Fibroblast of skin of right quadriceps (primary cell): ENCODE results near the gene C11orf97.
"Not testable (repeated sequence)": the region's sequence is repeated elsewhere in the genome, so short reads cannot be mapped to it uniquely, and the experiment has no call there.

Experiments used
- DNase-seq: peaks from one replicate; pipeline ENCODE4 v3.0.0-alpha.2; 2013

Gene C11orf97

DNA sequence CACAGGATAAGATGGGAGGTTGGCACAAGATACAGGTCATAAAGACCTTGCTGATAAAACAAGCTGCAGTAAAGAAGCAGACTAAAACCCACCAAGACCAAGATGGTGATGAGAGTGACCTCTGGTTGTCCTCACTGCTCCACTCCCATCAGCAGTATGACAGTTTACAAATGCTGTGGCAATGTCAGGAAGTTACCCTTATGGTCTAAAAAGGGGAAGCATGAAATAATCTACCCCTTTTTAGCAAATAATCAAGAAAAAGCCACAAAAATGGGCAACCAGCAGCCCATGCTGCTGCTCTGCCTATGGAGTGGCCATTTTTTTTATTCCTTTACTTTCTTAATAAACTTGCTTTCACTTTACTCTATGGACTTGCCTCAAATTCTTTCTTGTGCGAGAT lies 46.2 kb downstream of the C11orf97 start:
- DNase-seq = no peak

DNA sequence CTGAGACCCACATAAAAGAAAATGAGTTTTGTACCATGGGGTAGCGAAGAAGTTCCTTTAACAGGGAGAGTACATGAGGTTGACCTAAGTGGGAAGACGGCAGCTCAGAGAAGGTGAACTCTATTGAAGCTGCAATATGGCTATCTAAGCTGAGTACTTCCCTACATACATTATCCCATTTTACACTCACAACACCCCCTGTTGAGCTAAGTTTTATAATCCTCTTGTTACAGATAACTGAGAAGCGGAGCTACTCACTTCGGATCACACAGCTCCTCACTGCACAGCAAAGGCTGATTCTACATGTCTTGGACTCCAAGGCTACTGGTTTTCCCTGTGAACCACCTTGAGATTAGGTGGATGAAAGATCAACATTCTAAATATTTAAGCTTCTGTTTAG lies 46.7 kb downstream of the C11orf97 start:
- no peak for DNase-seq

DNA sequence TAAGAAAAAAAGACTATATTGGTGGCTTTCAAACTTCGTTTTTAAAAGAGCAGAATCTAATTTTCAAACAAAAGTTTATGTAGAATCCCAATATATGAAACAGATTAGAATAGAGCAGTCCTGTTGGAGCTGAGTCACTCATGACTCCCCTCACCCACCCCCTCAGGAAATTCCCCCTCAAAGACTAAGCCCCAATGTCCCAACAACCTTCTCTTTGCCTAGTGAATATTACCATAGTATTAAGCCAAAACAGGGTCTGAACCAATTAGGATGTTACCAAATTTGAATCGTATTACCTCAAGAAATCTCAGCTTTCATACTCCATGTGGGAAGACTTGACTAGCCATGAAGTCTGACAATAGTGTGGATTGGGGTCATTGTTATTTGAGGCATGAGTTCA lies 47.1 kb downstream of the C11orf97 start:
- DNase-seq = no peak

DNA sequence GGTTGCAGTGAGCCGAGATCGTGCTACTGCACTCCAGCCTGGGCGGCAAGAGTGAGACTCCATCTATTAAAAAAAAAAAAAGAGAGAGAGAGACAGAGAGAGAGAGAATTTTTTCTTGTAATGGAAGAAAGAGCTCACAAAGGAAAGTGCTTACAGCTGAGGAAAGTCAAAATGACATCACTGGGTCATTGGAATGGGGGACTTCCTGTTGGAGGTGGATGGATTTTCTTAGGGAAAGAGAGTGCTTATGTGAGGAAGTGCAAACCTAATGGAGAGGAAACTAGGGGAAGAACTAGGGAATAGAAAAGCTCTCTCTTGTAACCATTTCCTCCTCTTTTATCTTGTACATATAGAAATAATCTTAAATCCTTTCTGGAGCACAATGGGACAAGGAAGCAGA lies 48.6 kb downstream of the C11orf97 start:
- no peak for DNase-seq

DNA sequence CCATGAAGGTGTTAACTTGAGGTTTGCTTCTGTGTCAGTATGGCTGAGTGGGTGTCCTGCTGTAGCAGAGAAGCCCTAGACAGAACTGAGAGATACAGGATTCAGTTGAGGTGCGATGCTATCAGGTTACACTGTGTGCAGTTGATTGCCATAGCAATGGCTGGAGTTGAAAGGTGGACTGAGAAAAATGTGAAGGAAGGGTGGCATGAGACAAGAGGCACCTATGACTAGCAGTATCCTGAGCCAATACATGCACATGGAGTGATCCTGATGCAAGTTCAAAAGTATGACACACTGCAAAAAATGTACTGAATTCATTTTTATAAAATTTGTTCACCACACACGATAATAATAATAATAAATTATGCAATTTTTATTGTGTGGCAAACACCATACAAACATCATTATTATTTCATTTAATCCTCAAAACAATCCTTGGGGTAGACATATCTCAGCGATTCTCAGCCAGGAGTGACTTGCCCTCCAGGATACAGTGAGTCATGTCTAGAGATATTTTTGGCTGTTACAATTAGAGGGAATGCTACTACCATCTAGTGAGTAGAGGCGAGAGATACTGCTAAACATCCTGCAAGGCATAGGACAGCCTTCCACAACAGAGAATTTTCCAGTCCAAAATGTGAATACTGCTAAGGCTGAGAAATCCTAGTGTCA lies 51.1 kb downstream of the C11orf97 start:
- peak; percentile 76 for DNase-seq

DNA sequence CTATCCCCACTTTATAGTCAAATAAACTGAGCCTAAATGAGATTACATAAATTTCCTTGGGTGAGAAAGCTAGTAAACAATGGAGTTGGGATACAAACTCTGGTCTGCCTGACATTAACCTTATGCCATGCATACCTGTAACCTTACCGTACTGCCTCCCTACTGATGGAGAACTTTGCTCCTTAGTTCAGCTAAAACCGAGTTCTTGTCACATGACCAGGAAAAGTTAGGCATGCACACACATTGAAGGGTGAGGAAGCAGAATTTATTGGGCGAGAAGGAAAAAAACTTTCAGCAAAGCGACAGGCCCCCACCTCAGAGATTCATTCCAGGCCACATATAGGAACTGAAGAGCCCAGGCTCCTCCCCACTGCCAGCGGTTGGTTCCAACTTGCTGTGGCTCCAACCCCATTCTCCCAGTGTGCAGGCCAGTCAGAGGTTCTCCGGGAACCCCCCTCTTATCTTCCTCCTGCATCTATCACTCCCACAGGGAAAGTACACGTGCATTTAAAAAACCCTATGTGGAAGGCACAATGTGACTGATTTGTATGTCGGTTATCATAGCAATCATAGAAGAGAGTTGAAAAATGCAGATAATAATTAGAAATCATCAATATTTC lies 51.7 kb downstream of the C11orf97 start:
- no peak for DNase-seq

DNA sequence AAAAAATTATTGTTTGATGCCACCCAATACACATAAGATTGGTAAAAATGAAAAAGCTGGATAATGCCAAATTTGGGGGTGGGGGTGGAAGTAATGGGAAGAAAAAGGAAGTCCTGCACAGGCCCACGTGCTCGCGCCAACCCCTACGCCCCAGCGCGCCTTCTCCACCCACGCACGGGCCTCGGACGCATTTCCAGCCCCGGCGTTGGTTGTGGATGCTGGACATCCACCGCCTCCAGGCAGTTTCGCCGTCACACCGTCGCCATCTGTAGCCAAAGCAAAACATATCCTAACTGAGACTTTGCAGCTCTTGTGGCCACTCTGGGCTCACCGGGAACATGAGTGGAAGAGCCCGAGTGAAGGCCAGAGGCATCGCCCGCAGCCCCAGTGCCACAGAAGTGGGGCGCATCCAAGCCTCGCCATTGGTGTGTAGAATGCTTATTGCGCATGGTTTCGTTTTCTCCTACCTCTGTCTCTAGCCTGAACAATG lies 55.0 kb downstream of the C11orf97 start, which contains the start of gene PIWIL4:
Gene PIWIL4, plus strand, starts transcription at position 188 of the 490 bp plus-strand sequence. Its CDS starts 151 bp downstream, at position 339.
- DNase-seq = no peak

DNA sequence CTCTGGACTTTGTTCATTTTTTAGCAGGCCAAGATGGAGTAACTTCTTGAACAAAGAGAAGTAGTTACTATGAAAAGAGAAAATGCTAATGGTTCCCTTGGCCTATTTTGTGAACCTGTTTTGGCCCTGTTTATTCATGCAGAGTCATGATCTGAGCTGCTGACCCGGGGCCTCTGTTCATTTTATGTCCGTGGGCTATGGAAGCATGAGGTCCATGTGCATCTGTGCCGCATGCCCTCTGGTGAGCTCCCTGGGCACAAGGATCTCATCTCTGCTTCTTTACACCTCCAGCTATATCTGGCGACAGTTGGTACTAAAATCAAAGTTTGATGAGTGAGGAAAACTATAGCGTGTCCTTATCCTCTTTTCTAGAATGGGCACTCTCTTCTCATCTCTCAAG lies 55.9 kb downstream of the C11orf97 start:
- no peak for DNase-seq

DNA sequence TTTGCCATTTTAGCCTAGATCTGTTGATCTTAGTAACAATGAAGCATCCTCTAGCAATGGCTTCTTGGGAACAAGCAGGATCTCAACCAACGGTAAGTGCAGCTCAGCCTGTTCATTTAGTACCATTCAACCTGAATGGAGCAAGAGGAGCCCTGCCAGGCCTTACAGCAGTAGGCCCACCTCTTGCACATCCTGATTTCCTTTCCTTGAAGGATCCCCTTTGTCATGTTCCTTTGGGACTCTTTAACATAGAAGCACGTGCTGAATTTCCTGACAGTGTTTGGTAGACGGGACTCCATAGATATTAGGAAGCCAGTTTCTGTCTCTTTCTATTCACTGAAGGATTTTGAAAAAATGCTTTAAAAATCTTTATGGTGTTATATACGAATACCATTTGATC lies 56.5 kb downstream of the C11orf97 start:
- no peak for DNase-seq

DNA sequence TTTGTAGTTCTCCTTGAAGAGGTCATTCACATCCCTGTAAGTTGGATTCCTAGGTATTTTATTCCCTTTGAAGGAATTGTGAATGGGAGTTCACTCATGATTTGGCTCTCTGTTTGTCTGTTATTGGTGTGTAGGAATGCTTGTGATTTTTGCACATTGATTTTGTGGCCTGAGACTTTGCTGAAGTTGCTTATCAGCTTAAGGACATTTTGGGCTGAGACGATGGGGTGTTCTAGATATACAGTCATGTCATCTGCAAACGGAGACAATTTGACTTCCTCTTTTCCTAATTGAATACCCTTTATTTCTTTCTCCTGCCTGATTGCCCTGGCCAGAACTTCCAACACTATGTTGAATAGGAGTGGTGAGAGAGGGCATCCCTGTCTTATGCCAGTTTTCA lies 60.7 kb downstream of the C11orf97 start:
- DNase-seq = not testable (repeated sequence)

DNA sequence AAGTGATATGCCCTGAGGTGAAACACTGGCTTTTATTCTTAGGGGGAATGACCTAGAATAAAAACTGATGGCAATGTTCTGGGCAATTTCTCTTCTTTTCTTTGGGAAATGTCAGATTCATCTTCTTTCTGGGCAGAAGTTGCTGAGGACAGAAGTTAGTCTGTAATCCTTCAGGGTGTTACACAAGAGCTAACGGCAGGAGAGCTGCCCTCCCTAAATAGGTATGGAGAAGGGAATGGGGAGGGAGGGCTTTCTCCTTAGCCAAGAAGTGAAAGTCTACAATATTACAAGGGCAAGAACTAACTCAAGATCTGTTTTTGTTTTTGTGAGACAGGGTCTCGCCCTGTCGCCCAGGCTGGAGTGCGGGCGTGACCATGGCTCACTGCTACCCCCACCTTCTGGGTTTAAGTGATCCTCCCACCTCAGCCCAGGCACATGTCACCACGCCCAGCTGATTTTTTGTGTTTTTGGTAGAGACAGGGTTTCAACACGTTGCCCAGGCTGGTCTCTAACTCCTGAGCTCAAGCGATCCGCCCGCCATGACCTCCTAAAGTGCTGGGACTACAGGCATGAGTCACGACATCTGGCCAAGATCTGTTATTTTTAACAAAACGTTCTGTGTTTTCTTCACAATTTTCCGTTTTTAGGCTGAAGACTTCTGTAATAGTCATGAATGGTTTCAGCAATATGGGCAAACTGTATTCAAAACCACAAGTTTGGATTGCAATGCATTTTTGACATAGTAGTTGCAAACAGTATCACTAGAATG lies 62.1 kb downstream of the C11orf97 start:
- peak; percentile 84 for DNase-seq

DNA sequence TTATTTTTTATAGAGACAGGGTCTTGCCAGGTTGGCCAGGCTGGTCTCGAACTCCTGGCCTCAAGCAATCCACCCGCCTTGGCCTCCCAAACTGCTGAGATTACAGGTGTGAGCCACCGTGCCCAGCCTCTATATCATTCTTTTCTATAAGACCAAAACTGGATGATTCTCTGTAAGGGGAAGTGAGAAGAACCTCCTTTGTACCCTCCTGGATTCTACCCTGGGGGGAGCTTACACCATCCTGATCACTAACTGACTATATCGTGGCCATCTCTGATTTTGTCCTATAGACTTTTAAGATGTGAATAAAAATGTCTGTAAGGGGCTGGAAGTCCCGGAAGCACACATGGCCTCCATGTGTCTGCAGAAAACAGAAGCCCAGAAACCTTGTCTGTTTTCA lies 64.0 kb downstream of the C11orf97 start:
- DNase-seq = no peak

DNA sequence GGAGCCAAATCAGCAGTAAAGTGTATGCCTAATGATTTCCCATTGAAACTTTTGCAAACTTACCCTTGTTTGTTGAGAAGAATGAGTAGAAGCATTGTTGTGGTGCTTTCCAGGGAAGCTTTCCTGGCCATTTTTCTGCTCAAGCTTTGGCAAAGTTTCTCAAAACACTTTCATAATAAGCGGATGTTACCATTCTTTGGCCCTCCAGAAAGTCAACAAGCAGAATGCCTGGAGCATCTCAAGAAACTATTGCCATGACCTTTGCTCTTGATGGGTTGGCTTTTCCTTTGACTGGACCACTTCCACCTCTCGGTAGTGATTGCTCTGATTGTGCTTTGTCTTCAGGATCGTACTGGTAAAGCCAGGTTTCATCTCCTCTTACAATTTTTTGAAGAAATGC lies 65.6 kb downstream of the C11orf97 start:
- DNase-seq = no peak
